Smooth muscle cell (in vitro differentiated cells): ENCODE data around the gene MED12. TPM values are rescaled to one million over a fixed set of nuclear protein-coding genes. Genes with fewer than 3 reads are reported as not detected.
"Not testable (repeated sequence)": the region's sequence is repeated elsewhere in the genome, so short reads cannot be mapped to it uniquely, and the experiment has no call there.

ENCODE experiments used
- DNase-seq: peaks from one replicate; lab custom pipeline; 2025; ENCODE audit not compliant: unreplicated experiment; lab: John Stamatoyannopoulos, UW
- H2AFZ ChIP-seq: fragments of 200-600 bp; sonication (generic); 2 replicates; pipeline ENCODE4 v1.6.0; 2016; ENCODE audit warnings: antibody characterized with exemption, low read depth, mild to moderate bottlenecking
- H3F3A ChIP-seq: fragments of 200-600 bp; sonication (generic); 2 replicates; pipeline ENCODE4 v1.6.0; 2017; ENCODE audit warnings: antibody characterized with exemption, low read depth
- H3K27ac ChIP-seq: fragments of 200-600 bp; sonication (generic); 2 replicates; pipeline ENCODE4 v1.5.1; 2016; ENCODE audit warnings: low read depth, mild to moderate bottlenecking
- H3K27me3 ChIP-seq: fragments of 200-600 bp; sonication (generic); 2 replicates; pipeline ENCODE4 v1.6.1; 2016; ENCODE audit warnings: low read depth, mild to moderate bottlenecking
- H3K36me3 ChIP-seq: fragments of 200-600 bp; sonication (generic); 2 replicates; pipeline ENCODE4 v1.5.1; 2016; ENCODE audit warnings: low read depth
- H3K4me1 ChIP-seq: fragments of 200-600 bp; sonication (generic); 2 replicates; pipeline ENCODE4 v1.5.1; 2016; ENCODE audit warnings: low read depth
- H3K4me2 ChIP-seq: fragments of 200-600 bp; sonication (generic); 2 replicates; pipeline ENCODE4 v1.6.0; 2016; ENCODE audit warnings: mild to moderate bottlenecking
- H3K4me3 ChIP-seq: fragments of 200-600 bp; sonication (generic); 2 replicates; pipeline ENCODE4 v1.5.1; 2016; ENCODE audit warnings: mild to moderate bottlenecking
- H3K79me2 ChIP-seq: fragments of 200-600 bp; sonication (generic); 2 replicates; pipeline ENCODE4 v1.6.0; 2016; ENCODE audit warnings: low read depth, mild to moderate bottlenecking
- H3K9ac ChIP-seq: fragments of 200-600 bp; sonication (generic); 2 replicates; pipeline ENCODE4 v1.6.0; 2016; ENCODE audit warnings: low read depth
- H3K9me3 ChIP-seq: fragments of 200-600 bp; sonication (generic); replicated peaks from 2 replicates; pipeline ENCODE4 v1.5.1; 2016; ENCODE audit warnings: low read depth
- H4K20me1 ChIP-seq: fragments of 200-600 bp; sonication (generic); 2 replicates; pipeline ENCODE4 v1.6.0; 2016; ENCODE audit warnings: low read depth
- CTCF ChIP-seq: fragments of 200-600 bp; sonication (generic); IDR thresholded peaks from 2 replicates; pipeline ENCODE4 v1.5.1; 2017; ENCODE audit warnings: borderline replicate concordance, mild to moderate bottlenecking, antibody characterized with exemption; ENCODE audit not compliant: insufficient read depth, poor library complexity, severe bottlenecking
- WGBS: methylation state at CpG from one replicate; pipeline ENCODE4 v1.1.7; 2016; ENCODE audit warnings: low lambda C conversion rate; 5-methylcytosine and 5-hydroxymethylcytosine counted together
- polyA plus RNA-seq: library from polyadenylated mRNA; unstranded; fragments of >200 nt; fragmentation: Nextera tagmentation; extraction: Ambion mirVana; gene quantifications from 2 replicates; pipeline ENCODE4 v1.2.1, GENCODE V29; 2016
- total RNA-seq: library from RNA; depleted of rRNA; stranded (reverse); fragments of >200 nt; gene quantifications from 2 replicates; pipeline ENCODE4 v1.2.3, GENCODE V29; 2014

The MED12 gene
- total and polyA plus RNA-seq, 2 experiments from 2014 or later: 11.8 to 25.4 TPM

GRCh38 chrX:71175531-71175930 is 57.1 kb downstream of the MED12 start:
- Histone ChIP-seq H3K27me3 (no peaks in the 10 kb centered on the region), H3K79me2 (no peaks in the 10 kb centered on the region), H4K20me1 (no peaks in the 10 kb centered on the region), H3K27ac (no peak overlapping the region), H2AFZ (no peak overlapping the region), H3K4me1 (no peaks in the 10 kb centered on the region), H3K4me3 (no peak overlapping the region), H3K36me3 (no peaks in the 10 kb centered on the region), H3K9ac (no peak overlapping the region), H3K4me2 (no peak overlapping the region), H3K9me3 (no peaks in the 10 kb centered on the region), H3F3A (no peaks in the 10 kb centered on the region)
- 72% methylated on average over 5 of the region's 5 CpGs for WGBS
- TF ChIP-seq CTCF: no peak
- no peak for DNase-seq

GRCh38 chrX:71177327-71177726 is 58.9 kb downstream of the MED12 start:
- no peak for DNase-seq
- Histone ChIP-seq H3K79me2 (no peaks in the 10 kb centered on the region), H3K27me3 (no peaks in the 10 kb centered on the region), H3K4me2 (no peak overlapping the region), H3F3A (no peaks in the 10 kb centered on the region), H3K9me3 (no peaks in the 10 kb centered on the region), H3K27ac (no peak overlapping the region), H4K20me1 (no peaks in the 10 kb centered on the region), H3K36me3 (no peaks in the 10 kb centered on the region), H2AFZ (no peak overlapping the region), H3K9ac (no peak overlapping the region), H3K4me1 (no peaks in the 10 kb centered on the region), H3K4me3 (no peak overlapping the region)
- WGBS: 56% methylated on average over 3 of the region's 3 CpGs
- TF ChIP-seq CTCF: no peak

- 27% methylated on average over 4 of the region's 4 CpGs for WGBS
- peaks cover 13% of the 10 kb centered on the region for H3K4me1 ChIP-seq
- no peaks in the 10 kb centered on the region for H4K20me1 ChIP-seq
- no peak overlapping the region for H3K4me3 ChIP-seq
- no peaks in the 10 kb centered on the region for H3K36me3 ChIP-seq
- no peaks in the 10 kb centered on the region for H3K79me2 ChIP-seq
- H3K27ac ChIP-seq: no peak overlapping the region
- H2AFZ ChIP-seq: no peak overlapping the region
- no peaks in the 10 kb centered on the region for H3F3A ChIP-seq
- H3K9ac ChIP-seq: no peak overlapping the region
- H3K9me3 ChIP-seq: no peaks in the 10 kb centered on the region
- no peak for DNase-seq
- no peaks in the 10 kb centered on the region for H3K27me3 ChIP-seq
- H3K4me2 ChIP-seq: no peak overlapping the region
- peak; percentile 58 for TF ChIP-seq CTCF
These were observed 60.5 kb downstream of the MED12 start for GRCh38 chrX:71178908-71179307.

- H3K79me2 ChIP-seq, H3K4me3 ChIP-seq, H2AFZ ChIP-seq, H3F3A ChIP-seq, H3K9ac ChIP-seq, H3K27me3 ChIP-seq, H3K27ac ChIP-seq, H4K20me1 ChIP-seq, H3K9me3 ChIP-seq, H3K36me3 ChIP-seq, DNase-seq, H3K4me2 ChIP-seq: not testable (repeated sequence)
- 73% methylated on average over 9 of the region's 9 CpGs for WGBS
- peaks cover 13% of the 10 kb centered on the region for H3K4me1 ChIP-seq
These were observed 62.3 kb downstream of the MED12 start for GRCh38 chrX:71180579-71181265.
